Activated T-helper 2 cell treated with anti-CD3 and anti-CD28 coated beads, Interferon-gamma antibody, Interleukin-2, Interleukin-4, amounts not matched to agents 10 μg/mL and 5 μg/mL and 100 μg/mL, durations not matched to agents 14 hours and 24 hours and 36 hours (primary cell): ENCODE data around the gene CARMIL1. TPM values are rescaled to one million over a fixed set of nuclear protein-coding genes. Genes with fewer than 3 reads are reported as not detected.

ENCODE experiments used
- DNase-seq: peaks from one replicate; pipeline ENCODE4 v3.0.0; 2021; ENCODE audit warnings: low spot score
- H3K27ac Mint-ChIP-seq: one replicate; pipeline ENCODE4 v1.8.0; 2021; ENCODE audit warnings: mixed read lengths
- H3K27me3 Mint-ChIP-seq: one replicate; pipeline ENCODE4 v1.8.0; 2021; ENCODE audit warnings: low read depth, mixed read lengths
- H3K36me3 Mint-ChIP-seq: one replicate; pipeline ENCODE4 v1.8.0; 2021; ENCODE audit warnings: low read depth, mixed read lengths
- H3K4me1 Mint-ChIP-seq: one replicate; pipeline ENCODE4 v1.8.0; 2021; ENCODE audit warnings: low read depth, mixed read lengths
- H3K4me3 Mint-ChIP-seq: one replicate; pipeline ENCODE4 v1.8.0; 2021; ENCODE audit warnings: low read depth, mild to moderate bottlenecking, moderate library complexity, mixed read lengths
- H3K9me3 Mint-ChIP-seq: one replicate; pipeline ENCODE4 v1.8.0; 2021; ENCODE audit warnings: mixed read lengths
- intact Hi-C: fragments of 100-400 bp; cut with micrococcal nuclease; formaldehyde crosslinking; loops from one replicate; pipeline ENCODE4 v1.15.1; 2023
- total RNA-seq: library from RNA; stranded (reverse); gene quantifications from 2 replicates; pipeline ENCODE4 v1.2.3, GENCODE V29; 2022

Gene CARMIL1
- total RNA-seq, 1 donor from 2014 or later = 1.7 TPM

DNA sequence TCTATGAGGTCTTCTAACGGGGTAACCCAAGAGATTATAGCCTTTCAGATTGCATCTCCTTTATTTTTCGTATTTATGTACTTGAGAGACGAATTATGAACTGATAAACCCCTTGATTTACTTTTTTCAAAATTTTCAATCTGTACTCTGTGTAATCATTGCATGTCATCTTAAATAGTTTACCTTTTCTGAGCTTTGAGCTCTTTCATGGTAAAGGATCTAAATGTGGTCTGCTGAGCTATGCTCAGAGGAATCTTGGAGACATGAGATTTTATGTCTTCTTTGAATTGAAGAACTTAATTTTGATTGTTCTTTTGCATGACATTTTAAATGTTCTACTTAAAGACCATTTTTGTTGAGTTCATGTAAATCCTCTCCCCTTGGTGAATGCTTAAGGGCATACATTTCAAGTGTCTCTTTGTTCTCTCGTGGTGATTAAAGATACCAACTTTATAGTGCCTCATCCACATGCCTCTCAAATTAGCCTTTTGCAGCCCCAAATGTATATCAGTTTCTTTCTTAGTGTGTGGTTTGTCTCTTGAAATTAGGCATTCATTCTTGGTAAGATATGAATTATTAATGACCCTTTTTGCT lies 256.6 kb downstream of the CARMIL1 start:
- Mint-ChIP-seq H3K4me1 (peaks cover 1% of the 10 kb centered on the region), H3K9me3 (no peaks in the 10 kb centered on the region), H3K36me3 (no peaks in the 10 kb centered on the region), H3K4me3 (no peak overlapping the region), H3K27ac (no peak overlapping the region), H3K27me3 (peaks cover 4% of the 10 kb centered on the region)
- no peak for DNase-seq
- intact Hi-C loops = no loop called here

GRCh38 chr6:25536781-25537180 lies 257.6 kb downstream of the CARMIL1 start:
- Mint-ChIP-seq H3K4me1 (peaks cover 1% of the 10 kb centered on the region), H3K4me3 (no peak overlapping the region), H3K27me3 (peaks cover 4% of the 10 kb centered on the region), H3K9me3 (no peaks in the 10 kb centered on the region), H3K36me3 (no peaks in the 10 kb centered on the region), H3K27ac (no peak overlapping the region)
- intact Hi-C loops = no loop called here
- DNase-seq = no peak

DNA sequence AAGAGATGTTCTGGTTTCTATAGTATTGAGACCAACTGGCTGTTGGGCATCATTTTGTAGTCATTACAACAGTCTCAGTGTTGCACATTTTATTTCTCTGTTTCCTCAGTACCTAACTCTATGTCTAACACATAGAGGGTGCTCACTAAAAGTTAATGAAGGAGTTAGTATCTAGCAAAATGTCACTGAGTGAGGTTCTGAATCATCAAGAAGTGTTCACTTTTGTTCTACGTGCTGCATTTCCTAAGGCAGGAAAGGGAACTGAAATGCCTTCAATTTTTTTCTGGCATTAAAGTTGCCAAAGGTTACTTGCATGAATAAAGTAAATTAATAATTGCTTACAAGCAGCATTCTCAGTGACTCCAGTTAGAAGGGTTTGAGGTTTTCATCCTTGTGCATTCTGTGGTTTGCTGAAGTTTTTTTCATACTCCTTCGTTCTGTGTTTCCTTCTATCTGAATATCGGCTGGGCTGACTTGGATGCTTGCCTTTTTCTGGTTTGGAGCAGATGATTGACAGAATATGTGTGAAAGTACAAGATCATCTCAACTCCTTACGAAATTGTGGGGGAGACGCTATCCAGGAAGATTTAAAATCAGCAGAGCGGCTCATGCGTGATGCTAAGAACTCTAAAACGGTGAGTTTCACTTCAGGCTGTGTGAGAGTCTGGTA lies 258.3 kb downstream of the CARMIL1 start:
- intact Hi-C loops = no loop called here
- no peak for DNase-seq

GRCh38 chr6:25541228-25541627 lies 262.1 kb downstream of the CARMIL1 start:
- H3K9me3 Mint-ChIP-seq = no peaks in the 10 kb centered on the region
- DNase-seq = no peak
- H3K4me3 Mint-ChIP-seq = no peak overlapping the region
- peaks cover 1% of the 10 kb centered on the region for H3K4me1 Mint-ChIP-seq
- no peaks in the 10 kb centered on the region for H3K36me3 Mint-ChIP-seq
- intact Hi-C loops = no loop called here
- peaks cover 2% of the 10 kb centered on the region for H3K27me3 Mint-ChIP-seq
- no peak overlapping the region for H3K27ac Mint-ChIP-seq

More for the DNA sequence above, 258.3 kb downstream of the CARMIL1 start:
- H3K27ac Mint-ChIP-seq = no peak overlapping the region
- H3K9me3 Mint-ChIP-seq = no peaks in the 10 kb centered on the region
- H3K36me3 Mint-ChIP-seq = no peaks in the 10 kb centered on the region
- peaks cover 4% of the 10 kb centered on the region for H3K27me3 Mint-ChIP-seq
- H3K4me3 Mint-ChIP-seq = no peak overlapping the region
- H3K4me1 Mint-ChIP-seq = peaks cover 1% of the 10 kb centered on the region

- Mint-ChIP-seq H3K4me3 (no peak overlapping the region), H3K9me3 (no peaks in the 10 kb centered on the region), H3K27me3 (no peaks in the 10 kb centered on the region), H3K36me3 (no peaks in the 10 kb centered on the region), H3K27ac (no peak overlapping the region), H3K4me1 (no peaks in the 10 kb centered on the region)
- intact Hi-C loops = no loop called here
- no peak for DNase-seq
Observed at GRCh38 chr6:25542984-25543910, 264.1 kb downstream of the CARMIL1 start.

GRCh38 chr6:25544833-25545232 lies 265.7 kb downstream of the CARMIL1 start:
- Mint-ChIP-seq H3K36me3 (no peaks in the 10 kb centered on the region), H3K4me3 (no peak overlapping the region), H3K27ac (no peak overlapping the region), H3K27me3 (no peaks in the 10 kb centered on the region), H3K9me3 (no peaks in the 10 kb centered on the region), H3K4me1 (no peaks in the 10 kb centered on the region)
- intact Hi-C loops = no loop called here
- no peak for DNase-seq

DNA sequence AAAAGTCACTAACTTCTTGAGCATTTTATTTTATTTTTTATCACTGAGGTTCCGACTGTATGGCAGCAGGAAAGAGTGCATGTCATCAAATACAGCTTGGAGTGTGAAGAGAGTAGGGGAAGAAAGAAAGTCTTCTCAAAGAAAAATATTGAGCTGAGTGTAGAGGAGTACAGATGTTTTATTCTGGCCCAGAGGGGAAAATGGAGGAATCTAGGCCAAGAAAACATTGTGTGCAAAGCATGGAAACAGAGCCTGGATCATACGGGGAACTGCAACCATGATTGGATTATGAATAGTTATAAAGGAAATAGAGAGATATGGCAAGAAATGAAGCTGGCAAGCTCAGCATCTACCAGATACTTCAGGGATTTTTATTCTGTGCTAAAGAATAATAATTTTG lies 268.6 kb downstream of the CARMIL1 start:
- Mint-ChIP-seq H3K27ac (no peak overlapping the region), H3K9me3 (no peaks in the 10 kb centered on the region), H3K4me1 (no peaks in the 10 kb centered on the region), H3K27me3 (no peaks in the 10 kb centered on the region), H3K4me3 (no peak overlapping the region), H3K36me3 (no peaks in the 10 kb centered on the region)
- DNase-seq = no peak
- intact Hi-C loops = no loop called here

DNA sequence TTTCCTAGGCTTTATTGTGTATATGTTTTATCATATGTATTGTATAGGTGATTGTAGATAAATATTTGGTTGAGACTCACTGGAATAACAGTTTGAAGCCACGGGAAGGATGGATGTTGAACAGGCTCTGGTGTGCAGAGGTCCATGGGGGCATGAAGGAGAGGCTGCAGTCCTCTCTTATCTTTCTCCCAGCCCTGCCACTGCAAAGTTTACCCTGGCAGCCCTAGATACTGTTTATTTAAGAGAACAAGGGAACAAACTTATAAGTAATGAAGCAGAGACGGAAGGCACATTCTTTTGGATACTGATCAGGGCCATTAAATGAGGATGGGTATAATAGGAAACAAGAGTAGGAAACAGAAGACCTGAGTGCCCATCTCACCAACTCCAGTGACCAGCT lies 269.3 kb downstream of the CARMIL1 start:
- Mint-ChIP-seq H3K9me3 (no peaks in the 10 kb centered on the region), H3K27me3 (no peaks in the 10 kb centered on the region), H3K27ac (no peak overlapping the region), H3K4me1 (no peaks in the 10 kb centered on the region), H3K36me3 (no peaks in the 10 kb centered on the region), H3K4me3 (no peak overlapping the region)
- no peak for DNase-seq
- intact Hi-C loops = no loop called here

DNA sequence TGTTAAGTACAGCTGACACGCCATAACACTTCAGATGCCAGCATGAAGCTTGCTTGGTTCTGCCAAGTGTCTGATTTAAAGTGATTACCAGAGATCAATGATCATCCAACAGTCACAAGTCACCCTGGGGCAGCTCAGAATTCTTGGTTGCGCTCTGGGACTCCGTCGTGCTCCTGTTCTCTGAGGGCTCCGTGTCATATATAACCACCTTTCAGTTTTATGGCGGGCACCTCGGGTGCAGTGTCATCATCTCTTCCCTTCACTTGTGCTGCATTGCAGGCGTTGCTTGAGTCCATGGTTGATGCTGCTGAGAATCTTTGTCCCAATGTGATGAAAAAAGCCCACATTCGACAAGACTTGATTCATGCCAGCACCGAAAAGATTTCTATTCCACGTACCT lies 271.5 kb downstream of the CARMIL1 start:
- no peaks in the 10 kb centered on the region for H3K36me3 Mint-ChIP-seq
- no peak overlapping the region for H3K27ac Mint-ChIP-seq
- H3K4me3 Mint-ChIP-seq = no peak overlapping the region
- no peaks in the 10 kb centered on the region for H3K4me1 Mint-ChIP-seq
- intact Hi-C loops = no loop called here
- no peak for DNase-seq
- H3K27me3 Mint-ChIP-seq = no peaks in the 10 kb centered on the region
- no peaks in the 10 kb centered on the region for H3K9me3 Mint-ChIP-seq

- H3K9me3 Mint-ChIP-seq = no peaks in the 10 kb centered on the region
- H3K27ac Mint-ChIP-seq = no peak overlapping the region
- DNase-seq = no peak
- no peaks in the 10 kb centered on the region for H3K36me3 Mint-ChIP-seq
- peaks cover 2% of the 10 kb centered on the region for H3K27me3 Mint-ChIP-seq
- H3K4me3 Mint-ChIP-seq = no peak overlapping the region
- intact Hi-C loops = no loop called here
- peaks cover 2% of the 10 kb centered on the region for H3K4me1 Mint-ChIP-seq
Observed at GRCh38 chr6:25553502-25553901, 274.3 kb downstream of the CARMIL1 start.

DNA sequence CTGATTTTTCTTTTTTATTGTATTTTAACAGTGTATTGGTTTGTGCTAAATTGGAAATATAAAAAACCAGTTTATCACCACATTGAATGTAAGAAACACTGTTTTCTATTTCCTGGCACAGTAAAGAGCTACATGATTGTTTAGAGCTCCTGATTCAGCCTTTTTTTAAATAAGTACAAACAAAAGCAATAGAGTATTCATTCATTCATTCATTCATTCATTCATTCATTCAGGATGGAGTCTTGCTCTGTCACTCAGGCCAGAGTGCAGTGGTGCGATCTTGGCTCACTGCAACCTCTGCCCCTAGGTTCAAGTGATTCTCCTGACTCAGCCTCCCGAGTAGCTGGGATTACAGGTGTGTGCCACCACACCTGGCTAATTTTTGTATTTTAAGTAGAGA lies 276.0 kb downstream of the CARMIL1 start:
- Mint-ChIP-seq H3K27ac (no peak overlapping the region), H3K27me3 (peaks cover 4% of the 10 kb centered on the region), H3K36me3 (no peaks in the 10 kb centered on the region), H3K9me3 (no peaks in the 10 kb centered on the region), H3K4me1 (peaks cover 2% of the 10 kb centered on the region), H3K4me3 (no peak overlapping the region)
- no peak for DNase-seq
- intact Hi-C loops = loop anchor here (5.0 kb wide), 2 partner anchors 47 to 288 kb away; no protein-coding TSS in a partner anchor

DNA sequence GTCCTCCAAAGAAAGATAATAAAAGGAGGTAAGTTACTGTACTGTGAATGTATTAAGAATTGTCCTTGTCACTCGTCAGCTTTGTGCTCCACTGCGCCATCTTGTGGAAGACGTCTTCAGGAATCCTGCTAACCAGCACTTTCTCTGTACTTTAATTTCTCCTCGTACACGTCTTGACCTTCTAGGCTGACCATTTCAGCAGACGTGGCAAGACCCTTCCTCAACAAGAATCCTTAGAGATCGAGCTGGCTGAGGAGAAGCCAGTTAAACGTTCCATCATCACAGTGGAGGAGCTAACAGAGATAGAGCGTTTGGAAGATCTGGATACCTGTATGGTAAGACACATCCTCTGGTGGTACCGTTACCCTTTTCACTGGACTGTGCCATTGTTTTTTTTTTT lies 277.3 kb downstream of the CARMIL1 start:
- Mint-ChIP-seq H3K4me3 (no peak overlapping the region), H3K9me3 (no peaks in the 10 kb centered on the region), H3K27ac (no peak overlapping the region), H3K36me3 (no peaks in the 10 kb centered on the region), H3K4me1 (peaks cover 2% of the 10 kb centered on the region), H3K27me3 (peaks cover 4% of the 10 kb centered on the region)
- DNase-seq = peak; percentile 50
- intact Hi-C loops = loop anchor here (1.0 to 5.0 kb wide), 3 partner anchors 46 to 333 kb away; no protein-coding TSS in a partner anchor
